Uterus (tissue), 4 donors: ENCODE measurements around the gene PKD2. TPM values are rescaled to one million over a fixed set of nuclear protein-coding genes. Genes with fewer than 3 reads are reported as not detected.

Source experiments
- DNase-seq, 2 donors: peaks; one replicate each; pipeline ENCODE4 v3.0.0-alpha.2; 2019 to 2020
- H3K27ac ChIP-seq, 2 donors: fragments of 200-600 bp; sonication (generic); 1 replicate in 1 of 2; 2 replicates in 1 of 2; pipeline ENCODE4 v1.5.1; 2016 to 2018
- H3K27me3 ChIP-seq, 2 donors: fragments of 200-600 bp; sonication (generic); one replicate each; pipeline ENCODE4 v1.5.1; 2018 to 2019; ENCODE audit warnings: control low read depth in 1 of 2
- H3K36me3 ChIP-seq, 2 donors: fragments of 200-600 bp; sonication (generic); one replicate each; pipeline ENCODE4 v1.5.1; 2019; ENCODE audit warnings: control low read depth in 1 of 2
- H3K4me1 ChIP-seq, 2 donors: fragments of 200-600 bp; sonication (generic); one replicate each; pipeline ENCODE4 v1.5.1; 2018 to 2019; ENCODE audit warnings: control low read depth in 1 of 2
- H3K4me3 ChIP-seq, 2 donors: fragments of 200-600 bp; sonication (generic); 1 replicate in 1 of 2; 2 replicates in 1 of 2; pipeline ENCODE4 v1.5.1; 2018 to 2019; ENCODE audit warnings: mild to moderate bottlenecking in 1 of 2
- H3K9me3 ChIP-seq, 2 donors: fragments of 200-600 bp; sonication (generic); one replicate each; pipeline ENCODE4 v1.5.1; 2019; ENCODE audit warnings: control low read depth in 1 of 2
- CTCF ChIP-seq, 4 experiments: fragments of 200-600 bp in 2 of 4; fragments of 450-650 bp in 2 of 4; sonication (generic) in 2 of 4; IDR thresholded peaks; one replicate each; pipeline ENCODE4 v1.5.1; 2016 to 2019; ENCODE audit warnings: antibody characterized with exemption in 4 of 4, mild to moderate bottlenecking in 2 of 4, moderate library complexity in 1 of 4
- POLR2A ChIP-seq, 2 donors: fragments of 450-650 bp; IDR thresholded peaks; one replicate each; pipeline ENCODE4 v1.6.1; 2016; ENCODE audit warnings: antibody characterized with exemption in 2 of 2, mild to moderate bottlenecking in 1 of 2, moderate library complexity in 1 of 2
- intact Hi-C: fragments of 100-400 bp; cut with DNase I; formaldehyde crosslinking; loops from one replicate; pipeline ENCODE4 v1.15.1; 2023; ENCODE audit warnings: low total_unique reads
- total RNA-seq, 4 donors: library from RNA; depleted of rRNA in 3 of 4; stranded (reverse); fragments of >200 nt in 3 of 4; gene quantifications; one replicate each; pipeline versions ENCODE4 v1.1.0 to v1.2.4, GENCODE V29; 2014 to 2023
- donor health status: DM: yes; HTN: yes; CAD: no.

PKD2 gene
- total RNA-seq, 4 donors from 2014 or later = 129 to 190 (median 134) TPM

GRCh38 chr4:88091378-88091777 lies 83.9 kb downstream of the PKD2 start:
- Histone ChIP-seq H3K27ac (no peak overlapping the region), H3K27me3 (no peaks in the 10 kb centered on the region), H3K4me1 (no peaks in the 10 kb centered on the region), H3K36me3 (no peaks in the 10 kb centered on the region), H3K9me3 (no peaks in the 10 kb centered on the region), H3K4me3 (no peak overlapping the region)
- no peak for TF ChIP-seq CTCF (IDR thresholded peaks at IDR 0.05)
- no peak for TF ChIP-seq POLR2A (IDR thresholded peaks at IDR 0.05)
- intact Hi-C loops = no loop called here
- no peak for DNase-seq

- H3K4me3 ChIP-seq = no peak overlapping the region
- TF ChIP-seq CTCF (IDR thresholded peaks at IDR 0.05) = no peak
- intact Hi-C loops = no loop called here
- no peaks in the 10 kb centered on the region for H3K36me3 ChIP-seq
- H3K9me3 ChIP-seq = no peaks in the 10 kb centered on the region
- no peak for DNase-seq
- no peaks in the 10 kb centered on the region for H3K27me3 ChIP-seq
- no peak overlapping the region for H3K27ac ChIP-seq
- no peaks in the 10 kb centered on the region for H3K4me1 ChIP-seq
These were observed 86.4 kb downstream of the PKD2 start for GRCh38 chr4:88093874-88094273.

GRCh38 chr4:88097301-88097700 lies 89.9 kb downstream of the PKD2 start:
- DNase-seq = no peak
- Histone ChIP-seq H3K4me3 (no peak overlapping the region), H3K27me3 (no peaks in the 10 kb centered on the region), H3K27ac (no peak overlapping the region), H3K4me1 (no peaks in the 10 kb centered on the region), H3K36me3 (no peaks in the 10 kb centered on the region), H3K9me3 (no peaks in the 10 kb centered on the region)
- intact Hi-C loops = no loop called here
- TF ChIP-seq POLR2A (IDR thresholded peaks at IDR 0.05) (no peak), CTCF (IDR thresholded peaks at IDR 0.05) (no peak)

GRCh38 chr4:88097781-88098180 lies 90.3 kb downstream of the PKD2 start:
- no peak for TF ChIP-seq CTCF (IDR thresholded peaks at IDR 0.05)
- no peak for TF ChIP-seq POLR2A (IDR thresholded peaks at IDR 0.05)
- H3K36me3 ChIP-seq = no peaks in the 10 kb centered on the region
- H3K27me3 ChIP-seq = no peaks in the 10 kb centered on the region
- no peak for DNase-seq
- no peaks in the 10 kb centered on the region for H3K4me1 ChIP-seq
- H3K27ac ChIP-seq = no peak overlapping the region
- H3K4me3 ChIP-seq = no peak overlapping the region
- intact Hi-C loops = no loop called here
- H3K9me3 ChIP-seq = no peaks in the 10 kb centered on the region

GRCh38 chr4:88098993-88099752 lies 91.7 kb downstream of the PKD2 start:
- Histone ChIP-seq H3K4me3 (no peak overlapping the region), H3K4me1 (no peaks in the 10 kb centered on the region), H3K36me3 (no peaks in the 10 kb centered on the region), H3K9me3 (no peaks in the 10 kb centered on the region), H3K27me3 (no peaks in the 10 kb centered on the region), H3K27ac (no peak overlapping the region)
- intact Hi-C loops = no loop called here
- TF ChIP-seq POLR2A (IDR thresholded peaks at IDR 0.05) (no peak), CTCF (IDR thresholded peaks at IDR 0.05) (no peak)
- DNase-seq = no peak
